PFSK-1 (cell line): ENCODE data around the gene ZFP1.

Source experiments
- FOXP2 ChIP-seq: optimal IDR thresholded peaks from 2 replicates; pipeline ENCODE3; 2011; ENCODE audit warnings: borderline replicate concordance, control low read depth, inconsistent platforms; ENCODE audit not compliant: insufficient read depth; ENCODE audit errors: extremely low read length, extremely low read depth
- POLR2AphosphoS5 ChIP-seq: IDR thresholded peaks from 2 replicates; pipeline ENCODE4 v1.6.1; 2012; ENCODE audit warnings: low read depth, mild to moderate bottlenecking, control low read depth, low read length, moderate library complexity
- REST ChIP-seq, 2 experiments: IDR thresholded peaks; 2 replicates each; pipeline versions ENCODE4 v1.6.1 to v1.8.0; 2011 to 2012; ENCODE audit warnings: low read depth in 2 of 2, low read length in 2 of 2, control low read depth in 1 of 2, inconsistent platforms in 1 of 2, mild to moderate bottlenecking in 1 of 2, moderate library complexity in 1 of 2; ENCODE audit not compliant: insufficient read depth in 1 of 2
- SIN3A ChIP-seq: IDR thresholded peaks from 2 replicates; pipeline ENCODE4 v1.6.1; 2012; ENCODE audit warnings: mild to moderate bottlenecking, low read length, moderate library complexity, borderline replicate concordance; ENCODE audit not compliant: insufficient read depth
- TAF1 ChIP-seq: IDR thresholded peaks from 2 replicates; pipeline ENCODE4 v1.6.1; 2012; ENCODE audit warnings: low read length, control low read depth, borderline replicate concordance; ENCODE audit not compliant: insufficient read depth

GRCh38 chr16:75100603-75100990 is 47.7 kb upstream of the ZFP1 start:
- TF ChIP-seq POLR2AphosphoS5 (no peak), REST (IDR thresholded peaks at IDR 0.05; ENCODE audit: insufficient read depth in 1 of 2, low read depth in 2 of 2, low read length in 2 of 2) (no peak), TAF1 (no peak), SIN3A (no peak), FOXP2 (no peak)
